GM12801 (cell line): ENCODE data around the gene ZNF8.

ENCODE experiments used
- TF ChIP-seq, protein P1 (sequence below): IDR thresholded peaks from one replicate; pipeline ENCODE4 v1.5.1; 2011; ENCODE audit warnings: control low read depth; ENCODE audit not compliant: insufficient read length; ENCODE audit errors: extremely low read depth

ZNF8 gene

DNA sequence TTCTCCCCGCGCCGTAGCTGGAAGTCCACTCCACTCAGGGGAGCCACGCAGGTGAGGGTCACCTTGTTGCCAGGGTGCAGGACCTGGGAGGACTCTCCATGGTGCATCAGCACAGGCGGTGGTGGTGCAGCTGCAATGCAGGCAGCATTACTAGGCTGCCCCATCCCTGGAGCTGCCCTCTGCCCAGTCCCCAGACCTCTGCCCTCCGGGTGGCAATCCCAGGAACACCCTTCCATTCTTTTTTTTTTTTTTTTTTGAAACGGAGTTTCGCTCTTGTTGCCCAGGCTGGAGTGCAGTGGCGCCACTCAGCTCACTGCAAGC lies 72.8 kb downstream of the ZNF8 start:
- TF ChIP-seq, protein P1, sequence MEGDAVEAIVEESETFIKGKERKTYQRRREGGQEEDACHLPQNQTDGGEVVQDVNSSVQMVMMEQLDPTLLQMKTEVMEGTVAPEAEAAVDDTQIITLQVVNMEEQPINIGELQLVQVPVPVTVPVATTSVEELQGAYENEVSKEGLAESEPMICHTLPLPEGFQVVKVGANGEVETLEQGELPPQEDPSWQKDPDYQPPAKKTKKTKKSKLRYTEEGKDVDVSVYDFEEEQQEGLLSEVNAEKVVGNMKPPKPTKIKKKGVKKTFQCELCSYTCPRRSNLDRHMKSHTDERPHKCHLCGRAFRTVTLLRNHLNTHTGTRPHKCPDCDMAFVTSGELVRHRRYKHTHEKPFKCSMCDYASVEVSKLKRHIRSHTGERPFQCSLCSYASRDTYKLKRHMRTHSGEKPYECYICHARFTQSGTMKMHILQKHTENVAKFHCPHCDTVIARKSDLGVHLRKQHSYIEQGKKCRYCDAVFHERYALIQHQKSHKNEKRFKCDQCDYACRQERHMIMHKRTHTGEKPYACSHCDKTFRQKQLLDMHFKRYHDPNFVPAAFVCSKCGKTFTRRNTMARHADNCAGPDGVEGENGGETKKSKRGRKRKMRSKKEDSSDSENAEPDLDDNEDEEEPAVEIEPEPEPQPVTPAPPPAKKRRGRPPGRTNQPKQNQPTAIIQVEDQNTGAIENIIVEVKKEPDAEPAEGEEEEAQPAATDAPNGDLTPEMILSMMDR, result no peak

DNA sequence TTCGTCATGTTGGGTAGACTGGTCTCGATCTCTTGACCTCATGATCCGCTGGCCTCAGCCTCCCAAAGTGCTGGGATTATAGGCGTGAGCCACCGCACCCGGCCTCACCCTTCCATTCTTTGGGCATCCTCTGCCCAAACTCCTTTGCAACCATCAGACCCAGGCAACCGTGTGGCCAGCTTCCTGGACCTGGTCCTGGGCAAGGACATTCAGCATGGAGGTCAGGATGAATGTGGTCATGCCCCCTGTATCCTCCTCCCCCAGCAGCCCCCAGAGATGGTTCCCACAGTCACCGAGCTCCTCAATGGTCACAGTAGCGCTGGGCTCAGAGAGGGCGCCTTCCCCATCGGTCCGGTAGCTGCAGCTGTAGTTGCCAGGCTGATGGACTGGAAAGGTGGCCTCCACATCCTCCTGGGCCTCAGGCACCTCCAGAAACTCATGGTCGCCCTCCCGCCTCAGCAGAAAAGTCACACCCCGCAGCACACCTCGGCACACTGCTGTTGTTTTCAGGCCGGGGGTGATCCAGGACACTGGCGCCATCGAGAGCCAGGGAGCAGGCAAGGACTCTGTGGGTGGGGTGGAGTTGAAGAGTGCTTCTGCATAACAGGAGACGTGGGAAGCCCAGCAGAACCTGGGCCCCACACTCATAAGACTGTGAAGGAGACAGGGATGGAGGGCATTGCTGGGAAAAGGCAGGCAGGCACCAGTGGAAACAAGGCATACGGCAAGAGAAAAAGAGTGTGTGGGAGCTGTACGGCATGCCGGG lies 73.4 kb downstream of the ZNF8 start:
- TF ChIP-seq, protein P1, result no peak
